SK-N-MC (cell line): ENCODE measurements around the gene SMAD6.

Experiments used
- EZH2 ChIP-seq: fragments of 200-600 bp; sonication (generic); IDR thresholded peaks from one replicate; pipeline ENCODE4 v1.6.1; 2017; ENCODE audit warnings: antibody characterized with exemption
- POLR2AphosphoS5 ChIP-seq: IDR thresholded peaks from 2 replicates; pipeline ENCODE4 v1.6.1; 2012; ENCODE audit warnings: mild to moderate bottlenecking, low read depth, low read length, borderline replicate concordance

GRCh38 chr15:66721954-66722353 is 19.9 kb downstream of the SMAD6 start:
- TF ChIP-seq POLR2AphosphoS5 (no peak), EZH2 (no peak)
